Endometrium (tissue), 2 donors: Measurements from ENCODE around the gene SAG.

Source experiments
- FAIRE-seq: peaks from 2 replicates; lab custom pipeline; 2012; peaks lifted over from hg19 to GRCh38; lab: Jason Lieb, UNC
- donor health status: control.
- donor health status: control.

SAG gene

GRCh38 chr2:233307565-233307964, at the start of gene SAG:
Gene SAG, plus strand, starts transcription at chr2:233307816. Its CDS starts 1,374 bp downstream, at chr2:233309190.
- no peak for FAIRE-seq

DNA sequence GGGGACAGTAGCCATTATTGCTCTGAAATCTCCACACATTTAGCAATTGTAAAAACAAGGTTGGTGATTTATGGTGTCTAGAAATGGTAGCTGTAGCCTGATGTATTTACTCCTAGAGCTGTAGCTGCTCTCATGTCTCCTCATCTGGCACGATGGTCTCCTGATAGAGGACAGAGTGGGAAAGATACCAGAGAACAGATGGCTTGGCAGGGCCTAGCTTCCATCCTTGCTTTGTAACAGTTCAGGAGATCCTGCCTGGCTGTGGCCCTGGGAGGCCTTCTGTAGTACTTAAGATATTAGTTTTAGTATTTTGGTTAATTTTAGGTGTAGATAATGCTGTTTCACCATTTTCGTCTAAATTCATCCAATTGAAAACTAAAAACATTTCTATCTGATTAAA, 49.4 kb upstream of the SAG start:
- FAIRE-seq = no peak

DNA sequence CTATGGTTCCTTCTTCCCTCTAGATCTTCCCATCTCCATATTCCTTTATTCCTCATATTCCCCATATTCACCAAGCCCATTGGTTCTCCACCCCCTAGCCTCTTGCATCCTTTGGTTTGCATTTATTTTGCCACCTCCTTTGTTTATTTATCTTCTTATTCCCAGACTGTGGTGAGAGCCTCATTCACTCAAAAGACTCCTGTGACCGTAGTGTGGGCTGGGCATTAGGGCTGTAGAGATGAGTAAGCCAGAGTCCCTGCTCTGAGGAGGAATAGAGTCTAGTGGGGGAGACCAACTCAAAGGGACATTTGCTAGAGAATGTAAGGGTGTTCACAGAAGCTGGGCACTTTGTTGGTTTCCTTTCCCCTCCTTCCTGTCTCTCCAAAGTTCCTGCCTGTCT, 47.9 kb upstream of the SAG start:
- no peak for FAIRE-seq

- FAIRE-seq = no peak
Measured at GRCh38 chr2:233260661-233261060, 47.0 kb upstream of the SAG start.

- FAIRE-seq = no peak
Measured at GRCh38 chr2:233261819-233262555, 45.6 kb upstream of the SAG start.

- FAIRE-seq = no peak
Measured at GRCh38 chr2:233262562-233262961, 45.1 kb upstream of the SAG start.

GRCh38 chr2:233263045-233263570, 44.5 kb upstream of the SAG start:
- no peak for FAIRE-seq

DNA sequence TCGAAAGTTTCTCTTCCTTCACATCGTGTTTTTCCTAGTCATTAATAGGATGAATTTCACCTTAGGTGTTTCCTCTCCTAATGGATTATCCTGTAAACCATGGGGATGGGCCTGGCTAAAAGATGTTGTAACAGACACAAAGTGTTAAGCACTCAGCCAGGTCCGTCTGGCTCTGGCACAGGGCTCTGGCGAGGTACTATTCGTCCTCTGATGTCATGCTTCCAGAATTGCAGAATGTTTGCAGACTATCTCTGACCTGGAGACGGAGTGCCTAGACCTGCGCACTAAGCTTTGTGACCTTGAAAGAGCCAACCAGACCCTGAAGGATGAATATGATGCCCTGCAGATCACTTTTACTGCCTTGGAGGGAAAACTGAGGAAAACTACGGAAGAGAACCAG, 42.9 kb upstream of the SAG start:
- no peak for FAIRE-seq

- no peak for FAIRE-seq
Measured at GRCh38 chr2:233265899-233266431, 41.7 kb upstream of the SAG start.

DNA sequence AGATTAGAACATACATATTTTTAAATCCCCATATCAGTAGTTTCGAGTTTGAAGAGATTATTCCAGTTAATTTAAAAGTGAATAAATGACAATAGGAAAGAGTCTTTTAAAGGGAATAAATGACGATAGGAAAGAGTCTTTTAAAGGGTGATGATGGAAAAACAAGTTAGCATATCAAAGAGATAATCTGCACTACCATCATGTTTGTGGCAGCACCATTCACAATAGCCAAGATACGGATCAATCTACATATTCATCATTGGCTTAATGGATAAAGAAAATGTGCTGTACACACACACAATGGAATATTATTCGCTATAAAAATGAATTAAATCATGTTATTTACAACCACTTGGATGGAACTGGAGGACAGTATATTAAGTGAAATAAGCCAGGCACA, 41.1 kb upstream of the SAG start:
- no peak for FAIRE-seq

DNA sequence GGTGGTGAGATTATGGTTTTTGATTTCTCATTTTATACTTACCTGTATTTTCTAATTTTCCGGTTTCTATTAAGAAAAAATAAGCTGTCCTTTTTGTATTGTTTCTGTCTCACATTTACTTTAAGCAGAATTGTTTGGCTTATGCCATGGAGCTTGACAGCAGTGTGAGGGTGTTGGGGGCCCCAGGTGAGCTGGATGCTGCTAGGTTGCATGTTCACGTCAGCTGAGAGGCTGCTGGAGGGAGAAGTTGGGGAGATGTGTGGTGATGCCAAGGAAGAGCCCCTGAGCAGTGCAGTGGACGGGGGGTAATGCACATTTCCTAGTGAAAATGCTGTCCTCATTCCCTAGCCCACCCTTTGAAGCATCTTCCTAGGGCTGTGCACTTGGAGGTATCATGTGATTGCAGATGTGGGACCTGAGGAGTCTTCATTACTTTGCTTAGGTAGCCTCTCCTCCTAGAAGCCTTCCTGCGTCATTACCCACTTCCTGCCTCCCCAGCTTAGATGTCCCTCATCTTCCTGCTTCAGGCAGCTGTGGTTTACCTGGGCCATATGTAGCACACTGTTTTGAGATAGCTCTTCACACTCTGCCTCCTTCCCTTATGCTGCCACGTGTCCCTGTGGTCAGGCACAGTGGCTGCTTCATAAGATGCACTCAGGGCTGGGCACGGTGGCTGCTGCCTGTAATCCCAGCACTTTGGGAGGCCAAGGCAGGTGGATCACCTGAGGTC, 39.9 kb upstream of the SAG start:
- FAIRE-seq = no peak

DNA sequence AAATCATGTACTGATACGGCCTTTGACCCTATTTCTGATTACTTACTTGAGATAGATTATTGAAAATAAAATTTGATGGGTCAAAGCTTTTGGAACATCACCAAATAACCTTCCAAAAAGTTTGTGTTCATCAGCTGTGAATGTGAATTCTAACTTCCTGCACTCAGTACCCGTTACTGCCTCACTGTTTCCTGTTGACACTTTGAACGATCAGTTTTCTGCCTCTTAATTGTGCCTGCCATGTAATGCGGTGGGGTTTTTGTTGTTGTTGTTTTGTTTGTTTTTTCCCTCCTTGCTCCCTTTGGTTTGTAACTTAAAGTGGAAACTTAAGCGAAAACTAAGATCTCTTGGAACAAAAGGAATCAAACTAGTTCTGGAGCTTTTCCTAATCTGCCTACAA, 37.2 kb upstream of the SAG start:
- FAIRE-seq = no peak

DNA sequence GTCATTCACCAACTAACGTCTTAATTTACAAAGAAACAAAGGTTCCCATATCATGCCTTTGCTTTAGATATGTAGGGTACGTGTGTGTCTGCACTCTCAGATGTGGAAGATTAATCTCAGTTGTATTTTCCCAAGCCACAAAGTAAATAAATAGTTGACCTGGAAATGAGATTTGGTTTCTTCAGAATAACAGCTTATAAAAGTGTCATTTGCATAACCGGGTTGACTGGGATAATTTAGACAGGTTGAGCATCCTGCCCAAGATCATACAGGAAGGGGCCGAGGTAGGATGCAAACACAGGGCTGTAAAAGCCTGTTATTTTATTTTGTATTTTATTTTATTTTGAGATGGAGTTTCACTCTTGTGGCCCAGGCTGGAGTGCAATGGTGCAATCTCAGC, 36.7 kb upstream of the SAG start:
- no peak for FAIRE-seq

- FAIRE-seq = no peak
Measured at GRCh38 chr2:233271693-233272092, 35.9 kb upstream of the SAG start.

DNA sequence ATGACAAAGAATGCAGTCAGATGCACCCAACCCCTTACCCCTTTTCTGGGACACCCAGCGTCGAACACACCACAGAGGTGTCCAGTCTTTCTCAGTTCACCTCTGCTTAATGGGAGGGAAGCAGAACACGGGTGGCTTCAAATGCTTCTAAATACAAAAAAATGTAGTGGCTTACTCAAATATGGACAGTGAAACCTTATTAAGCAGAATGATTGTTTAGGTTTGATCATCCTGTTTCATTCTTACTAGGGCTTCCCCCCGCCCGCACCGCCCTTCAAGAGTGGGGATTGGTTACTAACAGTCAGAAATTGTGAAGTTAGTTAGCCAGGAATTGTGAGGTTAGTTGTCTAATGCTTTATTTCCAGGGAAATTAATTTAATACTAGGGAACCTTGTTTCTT, 34.5 kb upstream of the SAG start:
- no peak for FAIRE-seq

- no peak for FAIRE-seq
Measured at GRCh38 chr2:233275223-233275622, 32.4 kb upstream of the SAG start.

- FAIRE-seq = no peak
Measured at GRCh38 chr2:233278921-233279320, 28.7 kb upstream of the SAG start.

DNA sequence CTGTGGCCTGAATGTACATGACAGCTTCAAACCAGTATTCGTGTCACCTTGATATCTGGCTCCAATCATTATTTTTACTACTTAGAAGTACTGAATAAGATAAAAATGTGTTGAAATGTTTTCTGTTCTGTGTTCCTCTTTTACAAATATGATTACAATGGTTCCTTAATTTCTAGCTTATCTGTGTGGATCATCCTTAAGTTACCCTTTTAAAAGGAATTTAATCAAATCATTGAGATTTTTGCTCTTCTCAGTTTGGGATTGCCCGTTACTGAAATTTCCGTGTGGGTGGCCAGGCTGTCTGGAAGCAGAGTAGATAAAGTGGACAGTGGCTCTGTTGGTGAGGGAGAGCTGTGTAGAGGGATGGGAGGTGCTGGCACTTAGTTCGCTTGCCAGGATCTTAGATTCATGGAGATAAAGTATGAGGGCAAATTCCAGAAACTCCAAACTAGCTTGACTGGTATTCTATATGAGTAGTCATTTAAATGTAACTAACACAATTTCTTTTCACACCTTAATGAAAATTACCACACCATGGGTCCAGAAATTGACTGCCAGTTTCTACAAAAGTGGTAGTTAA, 27.4 kb upstream of the SAG start:
- no peak for FAIRE-seq

DNA sequence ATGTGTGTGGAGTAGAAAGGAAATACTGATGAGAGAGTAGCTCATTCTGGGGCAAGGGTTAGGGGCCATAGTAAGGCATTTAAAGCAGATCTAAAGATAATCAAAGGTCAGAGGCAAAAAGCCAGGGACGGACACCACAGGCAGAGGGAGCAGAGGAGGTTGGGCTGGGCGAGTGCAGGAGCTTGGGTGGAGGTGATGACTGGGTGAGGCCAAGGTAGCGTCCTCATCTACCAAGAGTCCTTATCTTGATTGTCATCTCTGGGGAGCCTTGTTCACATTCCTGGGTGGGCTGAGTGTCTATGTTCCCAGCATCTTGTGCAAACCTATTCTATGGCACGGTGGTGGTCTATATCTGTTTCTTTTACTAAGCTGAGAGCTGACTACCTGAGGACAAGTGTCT, 26.1 kb upstream of the SAG start:
- FAIRE-seq = no peak

DNA sequence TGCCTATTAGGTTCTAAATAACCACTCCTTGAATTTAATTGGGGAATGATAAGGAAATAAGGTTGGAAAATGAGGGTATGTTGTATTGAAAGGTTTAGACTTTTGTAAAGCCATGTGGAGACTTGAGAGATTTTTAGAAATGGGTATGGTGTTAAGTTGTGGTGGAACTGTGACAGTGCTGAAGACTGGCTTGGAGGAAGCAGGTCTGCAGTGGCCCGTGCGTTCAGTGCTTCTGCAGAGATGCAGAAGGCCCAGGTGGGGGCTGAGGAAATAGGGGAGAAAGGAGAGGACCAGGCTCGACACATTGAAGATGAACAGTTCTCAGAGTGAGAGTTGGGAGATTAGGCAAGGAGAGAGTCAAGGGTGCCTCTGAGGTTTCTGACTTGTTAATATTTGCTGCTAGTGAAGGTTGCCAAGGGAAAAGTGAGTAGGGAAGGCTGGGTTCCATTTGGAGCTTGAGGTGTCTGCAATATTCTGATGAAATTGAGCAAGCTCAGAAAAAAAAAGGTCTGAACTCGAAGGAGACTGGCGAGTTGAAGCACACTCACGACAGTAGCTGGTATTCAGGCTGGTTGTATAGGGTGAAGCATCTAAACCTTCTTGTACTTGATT, 25.5 kb upstream of the SAG start:
- no peak for FAIRE-seq

DNA sequence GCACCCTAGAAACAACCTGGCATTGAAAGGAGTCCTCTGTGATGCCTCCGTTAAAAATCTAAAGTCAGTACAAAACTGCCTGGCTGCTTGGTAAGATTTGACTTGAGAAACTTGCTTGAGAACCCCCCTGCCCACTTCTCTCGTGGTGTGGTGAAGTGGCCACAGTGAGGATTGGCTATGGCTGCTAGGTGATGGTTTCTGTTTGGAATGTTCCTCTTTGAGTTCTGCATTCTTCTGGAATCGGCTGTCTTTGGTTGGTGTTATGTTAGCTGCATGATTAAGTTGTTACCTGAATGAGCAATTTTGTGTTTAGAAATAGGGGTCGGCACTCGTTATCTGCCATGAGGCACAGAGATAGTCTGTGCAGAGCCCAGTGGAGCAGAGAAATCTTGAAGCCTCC, 21.7 kb upstream of the SAG start:
- FAIRE-seq = no peak

DNA sequence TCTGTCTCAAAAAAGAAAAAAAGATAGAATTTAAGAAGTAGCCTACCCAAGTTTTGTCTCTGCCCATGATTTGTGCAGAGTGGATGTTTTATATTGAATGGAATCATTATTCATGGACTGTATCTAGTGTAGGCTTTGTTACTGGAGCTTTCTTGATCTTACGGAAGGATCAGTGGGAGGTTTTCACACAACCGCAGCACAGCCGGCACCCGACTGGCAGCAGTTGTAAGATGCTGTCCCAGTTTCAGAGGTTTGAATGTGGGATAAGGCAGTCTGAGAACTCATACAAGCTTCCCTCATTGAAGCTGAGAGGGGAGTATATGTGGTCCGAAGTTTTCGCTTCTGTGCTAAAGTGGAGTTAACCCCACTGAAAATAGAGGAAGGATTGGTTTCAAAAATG, 19.7 kb upstream of the SAG start:
- no peak for FAIRE-seq

- FAIRE-seq = no peak
Measured at GRCh38 chr2:233288663-233289062, 19.0 kb upstream of the SAG start.
